GM18511 (cell line): ENCODE data around the gene ZNF569.
"Not testable (repeated sequence)": the region's sequence is repeated elsewhere in the genome, so short reads cannot be mapped to it uniquely, and the experiment has no call there.

ENCODE experiments used
- ATAC-seq: cut with Tn5 transposase; IDR thresholded peaks from one replicate; pipeline ENCODE4 v1.9.1; 2021; ENCODE audit warnings: mild to moderate bottlenecking, moderate library complexity; ENCODE audit not compliant: unreplicated experiment

ZNF569 gene

GRCh38 chr19:37466798-37467607 lies at the start of gene ZNF569:
Gene ZNF569 (minus strand): TSS chr19:37467444. CDS start chr19:37444921, 22,523 bp downstream.
- ATAC-seq, result peak; percentile 73

- ATAC-seq, result no peak
Observed at GRCh38 chr19:37513397-37513796, 46.2 kb upstream of the ZNF569 start.

GRCh38 chr19:37511821-37512220 lies 44.6 kb upstream of the ZNF569 start:
- no peak for ATAC-seq

GRCh38 chr19:37511186-37511585 lies 43.9 kb upstream of the ZNF569 start:
- ATAC-seq, result no peak

GRCh38 chr19:37507167-37507464 lies 39.9 kb upstream of the ZNF569 start:
- ATAC-seq, result no peak

- ATAC-seq, result no peak
Observed at GRCh38 chr19:37506387-37507166, 39.3 kb upstream of the ZNF569 start, which contains the start of gene ZNF793. Gene ZNF793 (plus strand): TSS chr19:37506939. CDS start chr19:37523440, 16,501 bp downstream.

- ATAC-seq, result no peak
Observed at GRCh38 chr19:37505958-37506386, 38.7 kb upstream of the ZNF569 start.

- ATAC-seq, result no peak
Observed at GRCh38 chr19:37492213-37492612, 25.0 kb upstream of the ZNF569 start.

GRCh38 chr19:37484406-37485168 lies 17.3 kb upstream of the ZNF569 start:
- ATAC-seq, result no peak

GRCh38 chr19:37472165-37472564 lies 4.9 kb upstream of the ZNF569 start:
- no peak for ATAC-seq

- ATAC-seq, result no peak
Observed at GRCh38 chr19:37470216-37470615, 3.0 kb upstream of the ZNF569 start.

- ATAC-seq, result peak; percentile 73
Observed at GRCh38 chr19:37468961-37469777, 1.9 kb upstream of the ZNF569 start, which contains the start of gene ZNF570. Gene ZNF570 (plus strand): TSS chr19:37469356. CDS start chr19:37470355, 999 bp downstream.

- no peak for ATAC-seq
Observed at GRCh38 chr19:37467608-37468090, 405 bp upstream of the ZNF569 start.

- ATAC-seq, result no peak
Observed at GRCh38 chr19:37466277-37466797, 907 bp downstream of the ZNF569 start.

- no peak for ATAC-seq
Observed at GRCh38 chr19:37452500-37453245, 14.6 kb downstream of the ZNF569 start.

GRCh38 chr19:37413313-37414084 lies 53.7 kb downstream of the ZNF569 start:
- ATAC-seq, result no peak

GRCh38 chr19:37412700-37413099 lies 54.5 kb downstream of the ZNF569 start:
- ATAC-seq, result no peak

GRCh38 chr19:37406140-37406846 lies 61.0 kb downstream of the ZNF569 start:
- ATAC-seq, result not testable (repeated sequence)
